ENCODE results near the gene HRH1.

The HRH1 gene

DNA sequence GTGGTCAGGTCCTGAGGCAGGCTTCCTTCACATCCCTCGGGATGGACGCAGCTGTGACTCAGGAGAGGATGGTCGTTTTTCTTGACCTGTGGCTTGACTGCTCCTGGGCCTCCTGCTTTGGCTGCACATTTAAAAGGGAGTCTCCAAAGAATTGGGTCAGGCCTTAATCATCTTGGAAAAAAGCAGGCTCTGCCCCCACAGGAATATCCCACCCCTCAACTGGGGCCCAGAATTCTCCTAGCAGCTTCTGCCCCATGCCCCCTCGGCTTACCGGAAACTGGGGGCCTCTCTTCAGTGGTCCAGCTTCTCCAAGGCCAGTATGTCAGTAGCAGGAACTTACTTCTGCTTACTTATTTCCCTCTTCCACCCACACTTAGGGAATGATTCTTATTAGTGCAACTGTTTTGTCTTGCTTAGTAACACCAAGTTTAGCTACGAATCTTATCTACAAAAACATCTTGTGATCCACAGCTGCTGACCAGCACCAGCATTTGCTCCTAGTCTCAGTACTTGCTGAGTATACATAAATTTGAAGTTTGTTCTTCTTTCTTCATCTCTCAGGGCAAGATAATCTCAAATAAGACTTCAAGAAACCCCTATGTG is 153.6 kb downstream of the HRH1 start:
- peaks cover 28% of the 10 kb centered on the region for H3K4me1 Mint-ChIP-seq
- H3K4me3 Mint-ChIP-seq = no peak overlapping the region
- no peak for DNase-seq
- no peak overlapping the region for H3K27ac Mint-ChIP-seq
- no peaks in the 10 kb centered on the region for H3K27me3 Mint-ChIP-seq
- no peak for ATAC-seq
- H3K9me3 Mint-ChIP-seq = no peaks in the 10 kb centered on the region

DNA sequence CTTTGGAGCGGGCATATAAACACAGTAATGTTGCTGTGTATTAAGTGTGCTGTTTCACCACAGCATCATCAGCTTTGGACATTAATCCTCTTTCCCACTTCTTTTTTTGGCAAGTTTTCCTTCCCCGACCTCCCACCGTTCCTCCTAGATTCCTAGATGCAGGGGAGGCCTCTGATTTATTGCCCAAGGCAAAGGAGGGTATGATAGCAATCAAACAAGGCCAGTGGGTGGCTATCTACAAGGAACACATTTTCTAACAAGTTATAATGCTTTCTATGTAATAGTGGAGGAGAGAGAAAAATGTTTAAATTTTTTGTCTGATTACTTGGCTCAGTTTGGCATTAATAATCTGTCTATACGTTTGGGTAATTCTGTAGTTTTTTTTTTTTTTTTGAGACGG is 156.0 kb downstream of the HRH1 start:
- H3K9me3 Mint-ChIP-seq = no peaks in the 10 kb centered on the region
- no peak overlapping the region for H3K27ac Mint-ChIP-seq
- no peak overlapping the region for H3K4me3 Mint-ChIP-seq
- DNase-seq (no peak), ATAC-seq (no peak)
- H3K27me3 Mint-ChIP-seq = no peaks in the 10 kb centered on the region
- peaks cover 21% of the 10 kb centered on the region for H3K4me1 Mint-ChIP-seq

DNA sequence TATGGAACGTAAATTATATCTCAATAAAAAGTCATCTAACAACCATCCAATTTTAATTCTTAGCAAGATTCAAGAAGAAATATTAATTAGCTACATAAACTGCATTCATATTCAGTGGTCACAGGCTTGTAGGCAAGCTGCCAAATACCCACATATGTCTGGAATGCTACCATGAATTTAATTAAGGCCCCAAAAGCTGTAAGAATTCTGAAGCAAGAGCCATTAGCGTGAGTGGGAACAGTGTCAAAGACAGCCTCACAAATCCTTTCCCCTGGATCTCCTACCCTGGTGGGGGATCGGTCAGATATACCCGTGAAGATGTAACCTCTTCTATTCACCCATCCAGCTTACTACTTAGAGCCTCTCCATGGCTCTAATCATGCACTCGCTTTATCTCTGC is 157.9 kb downstream of the HRH1 start:
- DNase-seq (no peak), ATAC-seq (no peak)
- Mint-ChIP-seq H3K27ac (no peak overlapping the region), H3K9me3 (no peaks in the 10 kb centered on the region), H3K27me3 (no peaks in the 10 kb centered on the region), H3K4me1 (peaks cover 2% of the 10 kb centered on the region), H3K4me3 (no peak overlapping the region)

Data from stimulated activated naive CD8-positive, alpha-beta T cell treated with anti-CD3 and anti-CD28 coated beads, Interleukin-15, amount 100 ng/mL, for 72 hours (primary cell).